ENCODE measurements around the gene C20orf144. TPM values are rescaled to one million over a fixed set of nuclear protein-coding genes. Genes with fewer than 3 reads are reported as not detected.

Gene C20orf144
- total and polyA plus RNA-seq, 9 of the 15 experiments (the other 6 are each of a cell fraction or from before 2014, with no cell fraction given), result 0.04 to 0.23 (median 0.11) TPM; not detected in 2

DNA sequence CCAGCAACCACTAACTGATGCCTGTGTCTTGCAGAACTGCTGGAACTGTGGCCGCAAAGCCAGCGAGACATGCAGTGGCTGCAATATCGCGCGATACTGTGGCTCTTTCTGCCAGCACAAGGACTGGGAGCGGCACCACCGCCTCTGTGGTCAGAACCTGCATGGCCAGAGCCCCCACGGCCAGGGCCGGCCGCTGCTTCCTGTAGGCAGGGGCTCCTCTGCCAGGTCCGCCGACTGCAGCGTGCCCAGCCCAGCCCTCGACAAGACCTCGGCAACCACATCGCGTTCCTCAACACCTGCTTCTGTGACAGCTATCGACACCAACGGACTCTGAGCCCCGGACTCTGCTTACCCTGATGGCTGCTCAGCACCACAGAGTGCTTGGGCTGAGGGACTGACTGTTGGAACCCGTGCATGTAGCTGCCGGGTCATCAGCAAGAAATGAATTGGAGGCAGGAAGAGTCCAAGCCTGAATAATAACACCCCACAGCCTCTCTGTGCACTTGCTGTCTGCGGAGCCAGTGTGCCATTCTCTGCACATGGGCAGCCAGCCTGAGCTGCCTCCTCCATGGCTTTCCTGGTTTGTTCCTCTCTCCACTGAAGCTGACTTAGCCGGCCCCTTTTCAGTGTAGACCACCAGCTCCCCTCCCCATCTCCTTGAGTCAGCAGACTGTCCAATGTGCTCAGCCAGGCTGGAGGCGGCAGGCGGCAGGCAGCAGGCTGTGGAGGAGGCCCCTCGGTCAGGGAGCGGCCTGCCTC, 17.6 kb upstream of the C20orf144 start:
- H3K27ac ChIP-seq (ENCODE audit: extremely low read depth, low read depth, low read length), result no peak overlapping the region
- H3K27me3 ChIP-seq (ENCODE audit: control insufficient read depth in 2 of 2, insufficient read depth in 2 of 2, low read length in 2 of 2), result no peaks in the 10 kb centered on the region
- BruUV-seq (replicated peaks), result no TSS peak
- POLR2A ChIA-PET, result interaction anchor here (0.5 to 0.6 kb wide), 2 partner anchors 81 to 106 kb away, joined by 3 read pairs; no protein-coding TSS in a partner anchor
- 89% methylated on average over 23 of the region's 28 CpGs for WGBS (ENCODE audit: insufficient coverage, low coverage, missing lambda C conversion rate)
- H3K4me3 ChIP-seq, result no peak overlapping the region
- no peak for ATAC-seq
- DNase-seq (ENCODE audit: extremely low read depth in 1 of 4, low spot score in 3 of 4), result no peak
- FAIRE-seq, result no peak
- intact Hi-C loops (cut with micrococcal nuclease) (no loop called here), in situ Hi-C loops (cut with MboI) (no loop called here)
- no peak overlapping the region for H3K4me2 ChIP-seq (ENCODE audit: insufficient read depth, low read length)
- no peaks in the 10 kb centered on the region; the same call in 1 of the 2 replicates for H3K9me3 ChIP-seq (replicated peaks; ENCODE audit: control insufficient read depth, insufficient read depth, low read depth, low read length)
- H3K9ac ChIP-seq (ENCODE audit: insufficient read depth in 1 of 2, low read depth in 2 of 2, low read length in 2 of 2), result peak overlapping the region in 1 of 2 experiments; percentile 13; a peak in 2 of 4 replicates
- H3K9me1 ChIP-seq (ENCODE audit: control insufficient read depth, insufficient read depth, low read length), result peaks cover 5% of the 10 kb centered on the region
- CTCF ChIA-PET (ENCODE audit: low intra/inter-chr PET ratio), result no interaction called here
- peaks cover 3 to 17% of the 10 kb centered on the region in 2 experiments; a peak in 2 of 5 replicates for H3K4me1 ChIP-seq (replicated peaks in 1 of 2; ENCODE audit: control insufficient read depth in 2 of 2, insufficient read depth in 2 of 2, low read length in 2 of 2)
- no peaks in the 10 kb centered on the region for H3K79me2 ChIP-seq (ENCODE audit: control insufficient read depth, insufficient read depth, low read length)
- H2AFZ ChIP-seq (ENCODE audit: low read depth, low read length), result no peak overlapping the region
- peaks cover 30% of the 10 kb centered on the region; the same call in 2 of the 3 replicates for H3K36me3 ChIP-seq (ENCODE audit: control insufficient read depth, insufficient read depth, low read length)
- peaks cover 9% of the 10 kb centered on the region; the same call in 1 of the 2 replicates for H4K20me1 ChIP-seq (replicated peaks; ENCODE audit: control insufficient read depth, insufficient read depth, low read length)
- TF ChIP-seq MCM3 (IDR thresholded peaks at IDR 0.05), result no peak
- TF ChIP-seq HINFP (tag; conservative IDR thresholded peaks at IDR 0.05; ENCODE audit: low read depth), result no peak
- no peak for TF ChIP-seq TFAP4 (CRISPR knock-in tag; IDR thresholded peaks at IDR 0.05; ENCODE audit: borderline replicate concordance)
- TF ChIP-seq, protein P1, sequence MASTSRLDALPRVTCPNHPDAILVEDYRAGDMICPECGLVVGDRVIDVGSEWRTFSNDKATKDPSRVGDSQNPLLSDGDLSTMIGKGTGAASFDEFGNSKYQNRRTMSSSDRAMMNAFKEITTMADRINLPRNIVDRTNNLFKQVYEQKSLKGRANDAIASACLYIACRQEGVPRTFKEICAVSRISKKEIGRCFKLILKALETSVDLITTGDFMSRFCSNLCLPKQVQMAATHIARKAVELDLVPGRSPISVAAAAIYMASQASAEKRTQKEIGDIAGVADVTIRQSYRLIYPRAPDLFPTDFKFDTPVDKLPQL (IDR thresholded peaks at IDR 0.05; ENCODE audit: extremely low read depth, insufficient read length), result no peak
- no peak for TF ChIP-seq SAP30 (IDR thresholded peaks at IDR 0.05; ENCODE audit: borderline replicate concordance, insufficient read depth, low read depth, low read length, poor library complexity, severe bottlenecking)
- no peak for TF ChIP-seq KLF6 (CRISPR knock-in tag; IDR thresholded peaks at IDR 0.05; ENCODE audit: borderline replicate concordance)
- TF ChIP-seq YBX1 (IDR thresholded peaks at IDR 0.05), result no peak
- TF ChIP-seq, protein P2, sequence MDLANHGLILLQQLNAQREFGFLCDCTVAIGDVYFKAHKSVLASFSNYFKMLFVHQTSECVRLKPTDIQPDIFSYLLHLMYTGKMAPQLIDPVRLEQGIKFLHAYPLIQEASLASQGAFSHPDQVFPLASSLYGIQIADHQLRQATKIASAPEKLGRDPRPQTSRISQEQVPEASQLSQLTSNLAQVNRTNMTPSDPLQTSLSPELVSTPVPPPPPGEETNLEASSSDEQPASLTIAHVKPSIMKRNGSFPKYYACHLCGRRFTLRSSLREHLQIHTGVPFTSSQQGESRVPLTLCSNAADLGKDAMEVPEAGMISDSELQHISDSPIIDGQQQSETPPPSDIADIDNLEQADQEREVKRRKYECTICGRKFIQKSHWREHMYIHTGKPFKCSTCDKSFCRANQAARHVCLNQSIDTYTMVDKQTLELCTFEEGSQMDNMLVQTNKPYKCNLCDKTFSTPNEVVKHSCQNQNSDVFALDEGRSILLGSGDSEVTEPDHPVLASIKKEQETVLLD (IDR thresholded peaks at IDR 0.05), result no peak
- no peak for TF ChIP-seq HDAC2 (IDR thresholded peaks at IDR 0.05)
- TF ChIP-seq GTF3C2 (IDR thresholded peaks at IDR 0.05; ENCODE audit: borderline replicate concordance, extremely low read depth, insufficient read length), result no peak
- no peak for TF ChIP-seq YY1 (IDR thresholded peaks at IDR 0.05; ENCODE audit: borderline replicate concordance in 1 of 3, control insufficient read depth in 1 of 3, extremely low read depth in 1 of 3, insufficient read depth in 3 of 3, insufficient read length in 1 of 3, insufficient replicate concordance in 2 of 3, low read depth in 1 of 3, low read length in 2 of 3)
- TF ChIP-seq IRF2 (CRISPR knock-in tag; IDR thresholded peaks at IDR 0.05), result no peak

Data from K562 (cell line).